GM19463 (cell line): ENCODE measurements around the gene KIAA1671.
"Not testable (repeated sequence)": the region's sequence is repeated elsewhere in the genome, so short reads cannot be mapped to it uniquely, and the experiment has no call there.

Experiments
- ATAC-seq: cut with Tn5 transposase; IDR thresholded peaks from one replicate; pipeline ENCODE4 v1.9.1; 2021; ENCODE audit warnings: mild to moderate bottlenecking, moderate library complexity; ENCODE audit not compliant: unreplicated experiment

The KIAA1671 gene

GRCh38 chr22:25212337-25212736, 259.8 kb downstream of the KIAA1671 start:
- no peak for ATAC-seq

- no peak for ATAC-seq
Observed at GRCh38 chr22:25213221-25213620, 260.7 kb downstream of the KIAA1671 start.

- ATAC-seq, result no peak
Observed at GRCh38 chr22:25216230-25216629, 263.7 kb downstream of the KIAA1671 start.

- ATAC-seq, result no peak
Observed at GRCh38 chr22:25219211-25219689, 266.7 kb downstream of the KIAA1671 start, which contains the start of gene CRYBB2. TSS of gene CRYBB2 (plus strand) at chr22:25219639. CDS start at chr22:25221430, 1,791 bp downstream.

- no peak for ATAC-seq
Observed at GRCh38 chr22:25219948-25220442, 267.5 kb downstream of the KIAA1671 start.

GRCh38 chr22:25221790-25222189, 269.3 kb downstream of the KIAA1671 start:
- ATAC-seq, result no peak

GRCh38 chr22:25223269-25223850, 270.8 kb downstream of the KIAA1671 start:
- ATAC-seq, result no peak

GRCh38 chr22:25228822-25229221, 276.3 kb downstream of the KIAA1671 start:
- ATAC-seq, result no peak

GRCh38 chr22:25230760-25231159, 278.2 kb downstream of the KIAA1671 start:
- ATAC-seq, result not testable (repeated sequence)

GRCh38 chr22:25232301-25232700, 279.8 kb downstream of the KIAA1671 start:
- ATAC-seq, result no peak

- ATAC-seq, result not testable (repeated sequence)
Observed at GRCh38 chr22:25233706-25234105, 281.2 kb downstream of the KIAA1671 start.

- ATAC-seq, result peak; percentile 44
Observed at GRCh38 chr22:25235547-25236290, 283.2 kb downstream of the KIAA1671 start.

GRCh38 chr22:25236417-25236816, 283.9 kb downstream of the KIAA1671 start:
- no peak for ATAC-seq

- no peak for ATAC-seq
Observed at GRCh38 chr22:25237503-25237902, 285.0 kb downstream of the KIAA1671 start.

- not testable (repeated sequence) for ATAC-seq
Observed at GRCh38 chr22:25238058-25238457, 285.5 kb downstream of the KIAA1671 start.
